Naive thymus-derived CD4-positive, alpha-beta T cell (primary cell): ENCODE results near the gene OPN3. TPM values are rescaled to one million over a fixed set of nuclear protein-coding genes. Genes with fewer than 3 reads are reported as not detected.
A peak's percentile ranks its signal among the peaks of the same experiment; 100 is the strongest.

ENCODE experiments used
- ATAC-seq: fragments of 150-1000 bp; cut with Tn5 transposase; 2 replicates; pipeline ENCODE4 v1.10.0; 2021; ENCODE audit warnings: mild to moderate bottlenecking, moderate library complexity
- CTCF ChIA-PET: fragments of 350-600 bp; sonication (Branson Sonifier 250); formaldehyde crosslinking; loops from one replicate; lab custom pipeline; 2021; ENCODE audit warnings: antibody characterized with exemption; lab: Charles Lee
- POLR2A ChIA-PET: fragments of 350-600 bp; sonication (Branson Sonifier 250); formaldehyde crosslinking; loops from one replicate; lab custom pipeline; 2021; ENCODE audit warnings: antibody characterized with exemption, inconsistent platforms; lab: Charles Lee
- DNase-seq, 9 donors: peaks; one replicate each; pipeline versions ENCODE4 v3.0.0 to v3.0.0-alpha.2; 2020 to 2022; ENCODE audit warnings: mixed read lengths in 1 of 9
- H3K27ac ChIP-seq: one replicate; pipeline ENCODE4 v1.7.0; 2013; ENCODE audit warnings: mild to moderate bottlenecking, low read depth, low read length, moderate library complexity
- H3K27me3 ChIP-seq, 2 donors: one replicate each; pipeline ENCODE4 v1.7.0; 2013; ENCODE audit warnings: low read length in 2 of 2, mild to moderate bottlenecking in 2 of 2, moderate library complexity in 2 of 2; ENCODE audit not compliant: control insufficient read depth in 2 of 2, insufficient read depth in 2 of 2
- H3K36me3 ChIP-seq, 3 experiments: 1 replicate in 2 of 3; 2 replicates in 1 of 3; pipeline ENCODE4 v1.7.0; 2013; ENCODE audit warnings: low read length in 3 of 3, mild to moderate bottlenecking in 3 of 3, moderate library complexity in 1 of 3; ENCODE audit not compliant: insufficient read depth in 3 of 3, control insufficient read depth in 2 of 3
- H3K4me1 ChIP-seq, 2 donors: one replicate each; pipeline ENCODE4 v1.7.0; 2013; ENCODE audit warnings: low read length in 2 of 2, mild to moderate bottlenecking in 2 of 2, moderate library complexity in 1 of 2; ENCODE audit not compliant: control insufficient read depth in 2 of 2, insufficient read depth in 2 of 2
- H3K4me3 ChIP-seq: 2 replicates; pipeline ENCODE4 v1.7.0; 2013; ENCODE audit warnings: mild to moderate bottlenecking, low read length
- H3K9me3 ChIP-seq, 3 experiments: 1 replicate in 2 of 3; 2 replicates in 1 of 3; pipeline ENCODE4 v1.7.0; 2013; ENCODE audit warnings: low read length in 3 of 3; ENCODE audit not compliant: control insufficient read depth in 2 of 3
- H3K27ac Mint-ChIP-seq, 9 donors: one replicate each; pipeline ENCODE4 v1.8.0; 2020 to 2022; ENCODE audit warnings: mixed read lengths in 9 of 9, mild to moderate bottlenecking in 8 of 9, moderate library complexity in 5 of 9, inconsistent platforms in 2 of 9
- H3K27me3 Mint-ChIP-seq, 5 donors: one replicate each; pipeline ENCODE4 v1.8.0; 2021 to 2022; ENCODE audit warnings: mixed read lengths in 5 of 5, mild to moderate bottlenecking in 1 of 5
- H3K36me3 Mint-ChIP-seq, 5 donors: one replicate each; pipeline ENCODE4 v1.8.0; 2020 to 2022; ENCODE audit warnings: mixed read lengths in 5 of 5, mild to moderate bottlenecking in 3 of 5, inconsistent platforms in 1 of 5
- H3K4me1 Mint-ChIP-seq, 7 donors: one replicate each; pipeline ENCODE4 v1.8.0; 2020 to 2022; ENCODE audit warnings: mixed read lengths in 7 of 7, mild to moderate bottlenecking in 3 of 7, inconsistent platforms in 1 of 7
- H3K4me3 Mint-ChIP-seq, 10 donors: one replicate each; pipeline ENCODE4 v1.8.0; 2020 to 2022; ENCODE audit warnings: mild to moderate bottlenecking in 10 of 10, mixed read lengths in 10 of 10, moderate library complexity in 6 of 10, inconsistent platforms in 2 of 10
- H3K9me3 Mint-ChIP-seq, 11 donors: one replicate each; pipeline ENCODE4 v1.8.0; 2020 to 2022; ENCODE audit warnings: mixed read lengths in 11 of 11, mild to moderate bottlenecking in 4 of 11, inconsistent platforms in 1 of 11, moderate library complexity in 1 of 11
- intact Hi-C, 2 donors: fragments of 100-400 bp; cut with micrococcal nuclease; formaldehyde crosslinking; loops; one replicate each; pipeline ENCODE4 v1.15.1; 2023
- polyA plus RNA-seq, 2 donors: library from polyadenylated mRNA; unstranded; fragments of 300-500 nt; fragmentation: Illumina TruSeq; gene quantifications; one replicate each; pipeline ENCODE4 v1.2.3, GENCODE V29; 2021
- total RNA-seq, 6 experiments: library from RNA in 5 of 6; stranded (reverse) in 5 of 6; gene quantifications; 1 replicate in 5 of 6; 2 replicates in 1 of 6; pipeline ENCODE4 v1.2.3 and lab custom pipeline; 2021 to 2026

Gene OPN3
- total and polyA plus RNA-seq, 7 experiments from 2014 or later: 3.6 to 32.7 (median 10.9) TPM

DNA sequence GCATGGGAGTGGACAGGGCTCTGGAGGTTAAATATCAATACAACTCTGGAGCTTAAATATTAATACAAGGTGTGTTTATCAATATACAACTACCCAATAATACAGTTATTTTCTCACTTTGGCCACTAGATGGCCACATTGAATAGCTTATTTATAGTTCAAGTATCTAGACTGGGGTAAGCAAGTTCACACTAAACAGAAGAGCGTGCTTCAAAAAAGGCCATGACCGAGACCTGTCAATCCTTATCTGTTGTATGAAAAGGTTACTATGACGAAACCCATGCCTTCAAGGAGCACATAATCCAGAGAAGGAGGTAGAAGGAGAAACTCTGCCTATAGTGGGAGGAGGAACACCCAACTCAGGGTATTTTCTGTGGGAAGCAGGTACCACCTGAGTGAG is 29.1 kb downstream of the OPN3 start:
- Histone ChIP-seq H3K36me3 (no peaks in the 10 kb centered on the region), H3K9me3 (no peaks in the 10 kb centered on the region), H3K4me1 (peaks cover 0 to 3% of the 10 kb centered on the region in 2 donors), H3K4me3 (no peak overlapping the region), H3K27ac (no peak overlapping the region), H3K27me3 (no peaks in the 10 kb centered on the region)
- POLR2A ChIA-PET: interaction anchor here (1.5 kb wide), 1 partner anchor 15 kb away, joined by 4 read pairs; no protein-coding TSS in a partner anchor
- Mint-ChIP-seq H3K4me1 (peaks cover 0 to 6% (median 0%) of the 10 kb centered on the region in 7 donors), H3K9me3 (no peaks in the 10 kb centered on the region), H3K27ac (no peak overlapping the region), H3K36me3 (no peaks in the 10 kb centered on the region), H3K27me3 (no peaks in the 10 kb centered on the region), H3K4me3 (no peak overlapping the region)
- peak in 7 of 9 donors; percentile 34 to 72 (median 59) for DNase-seq
- peak; percentile 87 for ATAC-seq
- CTCF ChIA-PET: interaction anchor here (0.6 to 4.0 kb wide), 23 partner anchors 9 to 844 kb away, joined by 3 to 49 read pairs (median 4); partner anchors contain the start of genes EXO1 and MAP1LC3C
- intact Hi-C loops: loop anchor here (1.0 to 5.0 kb wide), 13 partner anchors 16 to 1714 kb away; partner anchors contain the start of gene KMO (in 1 of the 2)

DNA sequence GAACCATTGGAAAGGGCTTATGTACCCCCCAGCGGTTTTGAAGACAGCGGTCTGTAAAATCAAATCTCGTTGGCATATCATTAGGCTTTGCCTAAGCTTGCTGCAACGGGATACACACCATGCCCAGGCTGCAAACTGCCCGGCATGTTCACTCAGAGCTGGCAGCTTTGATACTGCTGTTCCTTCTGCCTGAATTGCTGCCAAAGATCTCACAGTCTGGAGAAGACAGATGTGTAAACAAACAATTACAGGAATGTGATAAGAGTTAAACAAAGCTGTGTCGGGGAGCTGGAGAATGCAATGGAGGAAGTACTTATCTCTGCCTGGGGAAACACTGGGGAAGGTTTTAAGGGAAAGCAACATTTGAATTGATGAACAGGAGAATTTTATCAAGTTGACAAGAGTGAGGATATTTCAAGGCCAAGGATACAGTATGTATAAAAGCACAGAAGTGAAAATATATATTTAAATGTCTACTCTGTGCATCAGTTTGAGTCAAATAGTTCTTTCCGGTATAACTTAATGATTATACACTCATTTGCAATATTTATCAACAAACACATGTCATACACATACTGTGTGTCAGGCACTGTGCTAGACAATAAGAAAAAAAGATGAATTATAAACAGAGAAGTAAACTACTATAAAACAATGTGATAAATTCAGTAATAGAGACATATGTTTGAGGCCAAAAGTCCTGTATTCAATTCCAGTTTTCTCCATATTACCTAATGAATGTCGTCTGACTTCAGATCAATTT is 29.9 kb downstream of the OPN3 start:
- no peaks in the 10 kb centered on the region for H3K27me3 Mint-ChIP-seq
- H3K9me3 Mint-ChIP-seq: no peaks in the 10 kb centered on the region
- H3K36me3 ChIP-seq: no peaks in the 10 kb centered on the region
- no peaks in the 10 kb centered on the region for H3K9me3 ChIP-seq
- intact Hi-C loops: loop anchor here (2.0 to 5.0 kb wide), 10 partner anchors 17 to 1715 kb away; partner anchors contain the start of gene KMO (in 1 of the 2)
- no peaks in the 10 kb centered on the region for H3K36me3 Mint-ChIP-seq
- peaks cover 0 to 6% (median 0%) of the 10 kb centered on the region in 7 donors for H3K4me1 Mint-ChIP-seq
- H3K27ac Mint-ChIP-seq: no peak overlapping the region
- no peak overlapping the region for H3K27ac ChIP-seq
- CTCF ChIA-PET: interaction anchor here (0.6 to 4.0 kb wide), 19 partner anchors 11 to 1738 kb away, joined by 3 to 49 read pairs (median 4); partner anchors contain the start of genes EXO1 and MAP1LC3C
- ATAC-seq: no peak
- DNase-seq: no peak
- H3K4me3 ChIP-seq: no peak overlapping the region
- POLR2A ChIA-PET: interaction anchor here (1.5 kb wide), 1 partner anchor 16 kb away, joined by 4 read pairs; no protein-coding TSS in a partner anchor
- H3K4me3 Mint-ChIP-seq: no peak overlapping the region
- H3K27me3 ChIP-seq: no peaks in the 10 kb centered on the region
- peaks cover 0 to 3% of the 10 kb centered on the region in 2 donors for H3K4me1 ChIP-seq

- H3K9me3 Mint-ChIP-seq: no peaks in the 10 kb centered on the region
- no peak for DNase-seq
- H3K4me3 ChIP-seq: no peak overlapping the region
- ChIA-PET POLR2A (no interaction called here), CTCF (interaction anchor here (0.9 kb wide), 1 partner anchor 19 kb away, joined by 4 read pairs; no protein-coding TSS in a partner anchor)
- no peak overlapping the region for H3K27ac ChIP-seq
- H3K27me3 Mint-ChIP-seq: no peaks in the 10 kb centered on the region
- H3K27ac Mint-ChIP-seq: no peak overlapping the region
- peaks cover 0 to 4% (median 0%) of the 10 kb centered on the region in 7 donors for H3K4me1 Mint-ChIP-seq
- H3K4me3 Mint-ChIP-seq: no peak overlapping the region
- H3K27me3 ChIP-seq: no peaks in the 10 kb centered on the region
- no peaks in the 10 kb centered on the region for H3K9me3 ChIP-seq
- intact Hi-C loops: loop anchor here in 1 of 2 donors (2.0 kb wide), 1 partner anchor 390 kb away; the partner anchor contains the start of gene MAP1LC3C
- peaks cover 0 to 8% (median 1%) of the 10 kb centered on the region in 5 donors for H3K36me3 Mint-ChIP-seq
- no peaks in the 10 kb centered on the region for H3K36me3 ChIP-seq
- H3K4me1 ChIP-seq: peaks cover 0 to 3% of the 10 kb centered on the region in 2 donors
- ATAC-seq: no peak
Measured at GRCh38 chr1:241608379-241609033, 31.7 kb downstream of the OPN3 start.

DNA sequence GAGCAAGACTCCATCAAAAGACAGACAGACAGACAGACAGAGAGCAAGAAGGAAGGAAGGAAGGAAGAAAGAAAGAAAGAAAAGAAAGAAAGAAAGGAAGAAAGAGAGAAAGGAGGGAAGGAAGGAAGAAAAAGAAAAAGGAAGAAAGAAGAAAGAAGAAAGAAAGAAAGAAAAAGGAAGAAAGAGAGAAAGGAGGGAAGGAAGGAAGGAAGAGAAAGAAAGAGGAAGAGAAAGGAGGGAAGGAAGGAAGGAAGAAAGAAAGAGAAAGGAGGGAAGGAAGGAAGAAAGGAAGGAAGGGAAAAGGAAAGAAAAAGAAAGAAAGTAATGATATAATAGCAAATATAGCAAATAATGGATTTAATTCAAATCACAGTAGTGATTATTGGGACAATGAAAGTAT is 32.7 kb downstream of the OPN3 start:
- no peaks in the 10 kb centered on the region for H3K36me3 ChIP-seq
- H3K4me1 Mint-ChIP-seq: peaks cover 0 to 1% (median 0%) of the 10 kb centered on the region in 7 donors
- no peak overlapping the region for H3K27ac ChIP-seq
- H3K27ac Mint-ChIP-seq: peak overlapping the region in 2 of 9 donors; percentile 33 to 88
- DNase-seq: no peak
- no peaks in the 10 kb centered on the region for H3K27me3 ChIP-seq
- intact Hi-C loops: no loop called here
- no peak overlapping the region for H3K4me3 Mint-ChIP-seq
- no peak for ATAC-seq
- no peaks in the 10 kb centered on the region for H3K9me3 ChIP-seq
- H3K36me3 Mint-ChIP-seq: peaks cover 1 to 17% (median 11%) of the 10 kb centered on the region in 5 donors
- ChIA-PET POLR2A (no interaction called here), CTCF (no interaction called here)
- peaks cover 0 to 3% of the 10 kb centered on the region in 2 donors for H3K4me1 ChIP-seq
- no peak overlapping the region for H3K4me3 ChIP-seq
- no peaks in the 10 kb centered on the region for H3K9me3 Mint-ChIP-seq
- H3K27me3 Mint-ChIP-seq: no peaks in the 10 kb centered on the region

DNA sequence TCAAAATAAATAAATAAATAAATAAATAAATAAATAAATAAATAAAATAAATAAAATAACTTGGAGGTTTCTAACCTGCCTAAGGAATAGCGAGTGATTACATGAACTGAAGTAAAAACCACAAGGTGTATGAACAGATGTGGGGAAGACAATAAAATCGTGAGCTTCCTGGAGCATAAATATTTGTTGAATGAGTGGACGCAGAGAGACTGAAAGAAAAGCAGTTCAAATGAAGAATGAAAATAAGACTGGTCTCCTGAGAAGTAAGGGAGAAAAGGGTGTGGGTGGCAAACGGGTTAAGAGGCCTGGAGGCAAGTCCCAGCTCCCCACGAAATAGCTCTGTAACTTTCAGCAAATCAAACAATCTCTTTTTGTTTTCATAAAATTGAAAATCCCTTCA is 33.6 kb downstream of the OPN3 start:
- ChIA-PET CTCF (no interaction called here), POLR2A (no interaction called here)
- Histone ChIP-seq H3K27ac (no peak overlapping the region), H3K9me3 (no peaks in the 10 kb centered on the region), H3K4me1 (peaks cover 0 to 3% of the 10 kb centered on the region in 2 donors), H3K27me3 (no peaks in the 10 kb centered on the region), H3K36me3 (peaks cover 0 to 6% (median 0%) of the 10 kb centered on the region in 3 experiments), H3K4me3 (no peak overlapping the region)
- no peak overlapping the region for H3K4me3 Mint-ChIP-seq
- intact Hi-C loops: no loop called here
- peaks cover 0 to 6% (median 0%) of the 10 kb centered on the region in 7 donors for H3K4me1 Mint-ChIP-seq
- H3K36me3 Mint-ChIP-seq: peaks cover 4 to 26% (median 20%) of the 10 kb centered on the region in 5 donors
- H3K9me3 Mint-ChIP-seq: no peaks in the 10 kb centered on the region
- DNase-seq (no peak), ATAC-seq (no peak)
- no peak overlapping the region for H3K27ac Mint-ChIP-seq
- no peaks in the 10 kb centered on the region for H3K27me3 Mint-ChIP-seq

DNA sequence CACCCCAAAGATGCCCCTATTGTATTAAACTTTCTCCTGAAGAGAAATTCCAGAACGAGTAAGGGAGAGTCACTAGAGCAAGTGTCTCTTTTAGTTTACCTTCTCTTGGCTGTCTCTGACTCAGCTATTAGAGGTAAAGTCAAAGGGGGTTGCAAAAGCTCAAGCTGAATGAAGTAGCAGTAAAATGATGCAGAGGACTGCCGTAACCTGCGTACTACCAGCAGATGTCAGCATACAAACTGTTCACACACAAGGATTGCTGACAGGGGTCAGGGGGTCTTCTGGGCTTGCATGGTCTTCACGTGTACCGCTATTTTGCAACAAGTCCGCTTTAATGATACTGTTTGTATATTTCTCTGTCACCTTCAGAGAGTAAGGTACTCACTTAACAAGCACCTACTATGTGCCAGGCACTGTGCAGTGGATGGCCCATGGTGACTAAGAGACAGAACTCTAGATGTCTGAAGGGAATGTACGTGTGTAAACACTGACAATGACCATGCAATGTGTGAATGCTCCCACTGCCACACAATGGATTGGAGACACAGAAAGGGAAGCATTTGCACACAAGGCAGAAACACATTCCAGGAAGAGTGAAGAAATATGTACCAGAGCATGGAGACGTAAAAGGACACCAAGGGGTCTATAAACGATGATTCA is 34.9 kb downstream of the OPN3 start:
- ChIA-PET CTCF (no interaction called here), POLR2A (no interaction called here)
- H3K4me3 ChIP-seq: no peak overlapping the region
- Mint-ChIP-seq H3K4me3 (no peak overlapping the region), H3K27ac (no peak overlapping the region), H3K27me3 (no peaks in the 10 kb centered on the region), H3K4me1 (peaks cover 0 to 7% (median 0%) of the 10 kb centered on the region in 7 donors), H3K36me3 (peaks cover 7 to 36% (median 29%) of the 10 kb centered on the region in 5 donors), H3K9me3 (peaks cover 0 to 2% (median 0%) of the 10 kb centered on the region in 11 donors)
- no peak overlapping the region for H3K27ac ChIP-seq
- no peaks in the 10 kb centered on the region for H3K4me1 ChIP-seq
- no peaks in the 10 kb centered on the region for H3K9me3 ChIP-seq
- no peak for ATAC-seq
- H3K36me3 ChIP-seq: peaks cover 0 to 6% (median 0%) of the 10 kb centered on the region in 3 experiments
- intact Hi-C loops: no loop called here
- no peaks in the 10 kb centered on the region for H3K27me3 ChIP-seq
- no peak for DNase-seq
